SU-DHL-6 (cell line): Measurements from ENCODE around the gene SLC19A2.

Experiments used
- EZH2phosphoT487 ChIP-seq: fragments of 200-600 bp; sonication (generic), shearing (Covaris generic); conservative IDR thresholded peaks from 2 replicates; pipeline ENCODE4 v1.6.1; 2018; ENCODE audit warnings: mild to moderate bottlenecking, antibody characterized with exemption, low read length, moderate library complexity, mixed read lengths
- TF ChIP-seq, protein P1 (sequence below): fragments of 200-600 bp; sonication (generic); IDR thresholded peaks from one replicate; pipeline ENCODE4 v1.5.1; 2017; ENCODE audit warnings: antibody characterized with exemption, mild to moderate bottlenecking, low read length, moderate library complexity; ENCODE audit not compliant: insufficient read depth, poor library complexity, severe bottlenecking

DNA sequence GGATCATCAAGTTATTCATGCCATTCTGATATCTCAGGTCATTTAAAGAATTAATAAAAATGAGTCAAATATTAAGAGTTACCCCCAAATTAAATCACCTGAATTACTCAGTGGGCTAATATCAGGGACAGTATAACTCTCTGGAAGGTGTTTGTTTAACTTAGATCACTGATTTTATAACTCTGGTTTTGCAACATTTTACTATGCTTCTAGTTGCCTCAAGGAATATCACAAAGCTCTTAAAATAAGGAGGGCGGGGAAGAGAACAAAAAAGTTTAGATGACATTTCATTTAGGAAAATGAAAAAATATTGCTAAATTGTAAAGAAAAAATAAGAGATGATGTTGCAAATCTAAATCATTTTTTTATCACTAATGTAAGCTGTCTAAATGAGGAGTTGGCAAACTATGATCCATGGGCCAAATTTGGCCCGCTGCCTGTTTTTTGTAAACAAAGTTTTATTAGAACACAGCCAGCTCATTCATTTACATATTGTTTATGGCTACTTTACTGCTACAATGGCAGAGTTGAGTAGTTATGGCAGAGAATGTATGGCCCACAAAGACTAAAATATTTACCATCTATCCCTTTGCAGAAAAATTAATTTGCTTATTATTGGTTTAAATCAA, 31.9 kb upstream of the SLC19A2 start:
- TF ChIP-seq, protein P1, sequence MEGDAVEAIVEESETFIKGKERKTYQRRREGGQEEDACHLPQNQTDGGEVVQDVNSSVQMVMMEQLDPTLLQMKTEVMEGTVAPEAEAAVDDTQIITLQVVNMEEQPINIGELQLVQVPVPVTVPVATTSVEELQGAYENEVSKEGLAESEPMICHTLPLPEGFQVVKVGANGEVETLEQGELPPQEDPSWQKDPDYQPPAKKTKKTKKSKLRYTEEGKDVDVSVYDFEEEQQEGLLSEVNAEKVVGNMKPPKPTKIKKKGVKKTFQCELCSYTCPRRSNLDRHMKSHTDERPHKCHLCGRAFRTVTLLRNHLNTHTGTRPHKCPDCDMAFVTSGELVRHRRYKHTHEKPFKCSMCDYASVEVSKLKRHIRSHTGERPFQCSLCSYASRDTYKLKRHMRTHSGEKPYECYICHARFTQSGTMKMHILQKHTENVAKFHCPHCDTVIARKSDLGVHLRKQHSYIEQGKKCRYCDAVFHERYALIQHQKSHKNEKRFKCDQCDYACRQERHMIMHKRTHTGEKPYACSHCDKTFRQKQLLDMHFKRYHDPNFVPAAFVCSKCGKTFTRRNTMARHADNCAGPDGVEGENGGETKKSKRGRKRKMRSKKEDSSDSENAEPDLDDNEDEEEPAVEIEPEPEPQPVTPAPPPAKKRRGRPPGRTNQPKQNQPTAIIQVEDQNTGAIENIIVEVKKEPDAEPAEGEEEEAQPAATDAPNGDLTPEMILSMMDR: no peak
- no peak for TF ChIP-seq EZH2phosphoT487
